GM12878 (cell line): ENCODE data around the gene MCM5. TPM values are rescaled to one million over a fixed set of nuclear protein-coding genes. Genes with fewer than 3 reads are reported as not detected.

ENCODE experiments used
- ATAC-seq: fragments of 200-7000 bp; cut with Tn5 transposase; 3 replicates; pipeline ENCODE4 v1.9.1; 2020; ENCODE audit warnings: mild to moderate bottlenecking, moderate library complexity
- BruUV-seq: library from RNA; stranded (reverse); fragments of 400-500 nt; replicated peaks from 2 replicates; lab custom pipeline; 2021; lab: Mats Ljungman, UMichigan
- CTCF ChIA-PET: fragments of 300-600 bp; sonication (Branson Sonifier 250); formaldehyde crosslinking; extraction: SDS; loops from one replicate; lab custom pipeline; 2021; ENCODE audit warnings: inconsistent platforms; lab: Yijun Ruan, JAX
- POLR2A ChIA-PET: fragments of 350-600 bp; formaldehyde crosslinking; extraction: SDS; loops from one replicate; lab custom pipeline; 2021; ENCODE audit warnings: inconsistent platforms; lab: Charles Lee
- RAD21 ChIA-PET: fragments of 300-600 bp; sonication (Branson Sonifier 250); formaldehyde crosslinking; loops from one replicate; lab custom pipeline; 2023; ENCODE audit warnings: antibody characterized with exemption; ENCODE audit not compliant: unreplicated experiment; lab: Charles Lee
- SMC1A ChIA-PET: fragments of 300-600 bp; sonication (Branson Sonifier 250); formaldehyde crosslinking; loops from one replicate; lab custom pipeline; 2023; ENCODE audit not compliant: unreplicated experiment, uncharacterized antibody; lab: Charles Lee
- DNase-seq: peaks from one replicate; pipeline ENCODE4 v3.0.0-alpha.2; 2011; ENCODE audit warnings: low read depth, low spot score
- FAIRE-seq: peaks from 3 replicates; lab custom pipeline; 2011; peaks lifted over from hg19 to GRCh38; lab: Jason Lieb, UNC
- H2AFZ ChIP-seq: 2 replicates; pipeline ENCODE4 v1.6.0; 2011; ENCODE audit warnings: low read depth, low read length, control low read depth; ENCODE audit not compliant: control insufficient read depth
- H3K27ac ChIP-seq: 2 replicates; pipeline ENCODE4 v1.5.1; 2011; ENCODE audit warnings: control low read depth; ENCODE audit not compliant: control insufficient read depth, insufficient read depth
- H3K27me3 ChIP-seq, 2 experiments: replicated peaks in 1 of 2; 2 replicates each; pipeline versions ENCODE4 v1.6.0 to v1.6.1; 2011; ENCODE audit warnings: low read length in 1 of 2; ENCODE audit not compliant: control insufficient read depth in 2 of 2, insufficient read depth in 2 of 2
- H3K36me3 ChIP-seq, 2 experiments: 2 replicates each; pipeline ENCODE4 v1.5.1; 2011; ENCODE audit warnings: low read length in 1 of 2; ENCODE audit not compliant: control insufficient read depth in 2 of 2, insufficient read depth in 2 of 2
- H3K4me1 ChIP-seq: 2 replicates; pipeline ENCODE4 v1.6.1; 2011; ENCODE audit warnings: mild to moderate bottlenecking, low read length, moderate library complexity, mixed read lengths; ENCODE audit not compliant: control insufficient read depth, insufficient read depth
- H3K4me2 ChIP-seq: 2 replicates; pipeline ENCODE4 v1.6.0; 2011; ENCODE audit warnings: control low read depth; ENCODE audit not compliant: control insufficient read depth, insufficient read depth
- H3K4me3 ChIP-seq: fragments of 200-600 bp; sonication (generic); 2 replicates; pipeline ENCODE4 v1.5.1; 2016
- H3K79me2 ChIP-seq: 2 replicates; pipeline ENCODE4 v1.6.0; 2011; ENCODE audit warnings: low read length; ENCODE audit not compliant: control insufficient read depth, insufficient read depth
- H3K9ac ChIP-seq: 2 replicates; pipeline ENCODE4 v1.8.0; 2011; ENCODE audit warnings: low read length, control low read depth, mixed read lengths; ENCODE audit not compliant: control insufficient read depth, insufficient read depth
- H3K9me3 ChIP-seq: replicated peaks from 3 replicates; pipeline ENCODE4 v1.5.1; 2011; ENCODE audit warnings: mild to moderate bottlenecking, low read length; ENCODE audit not compliant: control insufficient read depth, insufficient read depth
- H4K20me1 ChIP-seq: 2 replicates; pipeline ENCODE4 v1.6.0; 2011; ENCODE audit not compliant: control insufficient read depth, insufficient read depth
- BACH1 ChIP-seq: fragments of 450-650 bp; IDR thresholded peaks from 2 replicates; pipeline ENCODE4 v1.6.1; 2017; ENCODE audit warnings: mild to moderate bottlenecking, borderline replicate concordance
- CBFB ChIP-seq: IDR thresholded peaks from 2 replicates; pipeline ENCODE4 v1.6.1; 2016; ENCODE audit warnings: antibody characterized with exemption, low read depth
- E2F4 ChIP-seq: IDR thresholded peaks from 2 replicates; pipeline ENCODE4 v1.6.1; 2012; ENCODE audit warnings: low read depth, low read length, improper control_type of control experiment
- EP300 ChIP-seq, 2 experiments: fragments of 150-350 bp in 1 of 2; IDR thresholded peaks; 2 replicates each; pipeline ENCODE4 v1.6.1; 2011 to 2012; ENCODE audit warnings: low read depth in 2 of 2, low read length in 2 of 2, borderline replicate concordance in 1 of 2, improper control_type of control experiment in 1 of 2, inconsistent platforms in 1 of 2; ENCODE audit not compliant: control insufficient read depth in 1 of 2
- ESRRA ChIP-seq: IDR thresholded peaks from 2 replicates; pipeline ENCODE4 v1.6.1; 2012; ENCODE audit warnings: mild to moderate bottlenecking, low read length, improper control_type of control experiment
- ETV6 ChIP-seq, 2 experiments: fragments of 450-650 bp in 1 of 2; IDR thresholded peaks in 1 of 2; conservative IDR thresholded peaks in 1 of 2; 2 replicates each; pipeline ENCODE4 v1.6.1; 2014; ENCODE audit warnings: antibody characterized with exemption in 1 of 2, borderline replicate concordance in 1 of 2, low read depth in 1 of 2, mild to moderate bottlenecking in 1 of 2, moderate library complexity in 1 of 2
- KAT2A ChIP-seq: conservative IDR thresholded peaks from 2 replicates; pipeline ENCODE4 v1.6.1; 2011; ENCODE audit warnings: low read depth, low read length; ENCODE audit not compliant: control insufficient read depth
- MAX ChIP-seq: IDR thresholded peaks from 2 replicates; pipeline ENCODE4 v1.6.1; 2012; ENCODE audit warnings: low read depth, low read length, improper control_type of control experiment
- MEF2B ChIP-seq: fragments of 450-650 bp; IDR thresholded peaks from 2 replicates; pipeline ENCODE4 v1.6.1; 2018; ENCODE audit warnings: mild to moderate bottlenecking, moderate library complexity; ENCODE audit not compliant: partially characterized antibody, poor library complexity, severe bottlenecking
- MTA3 ChIP-seq: IDR thresholded peaks from 2 replicates; pipeline ENCODE4 v1.6.1; 2012; ENCODE audit warnings: low read length, inconsistent platforms, borderline replicate concordance
- POLR2AphosphoS2 ChIP-seq: IDR thresholded peaks from 2 replicates; pipeline ENCODE4 v1.6.1; 2011; ENCODE audit warnings: low read depth, mild to moderate bottlenecking, low read length, improper control_type of control experiment, moderate library complexity
- RELA ChIP-seq: fragments of 450-650 bp; IDR thresholded peaks from 2 replicates; pipeline ENCODE4 v1.8.0; 2014; ENCODE audit warnings: borderline replicate concordance; ENCODE audit not compliant: partially characterized antibody
- SRF ChIP-seq, 2 experiments: IDR thresholded peaks; 2 replicates each; pipeline ENCODE4 v1.6.1; 2011; ENCODE audit warnings: low read depth in 2 of 2, low read length in 2 of 2, mild to moderate bottlenecking in 1 of 2, moderate library complexity in 1 of 2
- TAF1 ChIP-seq: IDR thresholded peaks from 2 replicates; pipeline ENCODE4 v1.6.1; 2011; ENCODE audit warnings: mild to moderate bottlenecking, low read depth, low read length, borderline replicate concordance
- ZBTB11 ChIP-seq: fragments of 450-650 bp; formaldehyde crosslinking; IDR thresholded peaks from 2 replicates; pipeline ENCODE4 v1.5.0; 2022; ENCODE audit warnings: mild to moderate bottlenecking, missing genetic modification characterization
- WGBS: methylation state at CpG from one replicate; pipeline ENCODE4 v1.1.6; 2016; ENCODE audit warnings: low lambda C conversion rate; ENCODE audit not compliant: insufficient replicate concordance, insufficient coverage; ENCODE audit errors: missing lambda C conversion rate; 5-methylcytosine and 5-hydroxymethylcytosine counted together
- in situ Hi-C: fragments of 300-500 bp; cut with MboI; formaldehyde crosslinking; loops from 9 replicates; pipeline ENCODE4 v1.14.3; 2018; ENCODE audit warnings: mixed read lengths
- intact Hi-C: fragments of 100-400 bp; cut with micrococcal nuclease; formaldehyde crosslinking; loops from one replicate; pipeline ENCODE4 v1.14.2; 2022; ENCODE audit not compliant: unreplicated experiment
- polyA plus RNA-seq, 11 experiments: library from polyadenylated mRNA; depleted of rRNA in 4 of 11; unstranded in 6 of 11; stranded (reverse) in 5 of 11; fragments of >200 nt; fragmentation: Nextera tagmentation in 4 of 11; fragmentation: Illumina TruSeq in 1 of 11; extraction: Ambion mirVana in 4 of 11; extraction: Trizol in 1 of 11; gene quantifications; 1 replicate in 1 of 11; 2 replicates in 10 of 11; pipeline versions ENCODE4 v1.2.1 to v1.2.3, GENCODE V29; 2011 to 2016; ENCODE audit warnings: inconsistent platforms in 2 of 11, missing spikeins in 2 of 11, low read depth in 1 of 11
- total RNA-seq, 4 experiments: library from RNA; depleted of rRNA in 3 of 4; stranded (reverse); fragments of >200 nt in 3 of 4; fragmentation: Illumina TruSeq in 1 of 4; extraction: Trizol in 1 of 4; gene quantifications; 2 replicates each; pipeline versions ENCODE4 v1.2.1 to v1.2.3, GENCODE V29; 2013 to 2021

Gene MCM5
- total and polyA plus RNA-seq, 10 of the 15 experiments (the other 5 are each of a cell fraction or from before 2014, with no cell fraction given): 14.1 to 360 (median 164) TPM

GRCh38 chr22:35378621-35379020 is 21.3 kb upstream of the MCM5 start (continued):
- no peak for TF ChIP-seq MAX
- TF ChIP-seq POLR2AphosphoS2: no peak

GRCh38 chr22:35379146-35379993 is 20.6 kb upstream of the MCM5 start:
- FAIRE-seq: no peak
- SMC1A ChIA-PET: interaction anchor here (0.8 to 4.7 kb wide), 3 partner anchors 18 to 29 kb away, joined by 3 to 26 read pairs (median 12); no protein-coding TSS in a partner anchor
- TF ChIP-seq CBFB: no peak
- no peak for TF ChIP-seq E2F4
- no peak for TF ChIP-seq RELA
- TF ChIP-seq MEF2B: no peak
- no peak for TF ChIP-seq TAF1
- no peak for TF ChIP-seq EP300 (IDR thresholded peaks at IDR 0.05; ENCODE audit: borderline replicate concordance in 1 of 2, control insufficient read depth in 1 of 2, low read depth in 2 of 2, low read length in 2 of 2)
- no peak for TF ChIP-seq MTA3
- TF ChIP-seq SRF (IDR thresholded peaks at IDR 0.05; ENCODE audit: low read depth in 2 of 2, low read length in 2 of 2): no peak
- no peak for TF ChIP-seq POLR2AphosphoS2
- no peak for TF ChIP-seq BACH1
- no peak for TF ChIP-seq ETV6 (conservative IDR thresholded peaks at IDR 0.05 in 1 of 2, IDR thresholded peaks at IDR 0.05 in 1 of 2; ENCODE audit: borderline replicate concordance in 1 of 2, low read depth in 1 of 2)
- TF ChIP-seq ZBTB11 (CRISPR knock-in tag): no peak
- TF ChIP-seq KAT2A: no peak
- TF ChIP-seq ESRRA: no peak

More at GRCh38 chr22:35379146-35379993, 20.6 kb upstream of the MCM5 start:
- no peaks in the 10 kb centered on the region for H3K9me3 ChIP-seq
- H3K27me3 ChIP-seq: no peaks in the 10 kb centered on the region
- no peaks in the 10 kb centered on the region; a peak in 1 of 4 replicates for H3K36me3 ChIP-seq
- WGBS: 84% methylated on average over 8 of the region's 10 CpGs
- in situ Hi-C loops: loop anchor here (25.0 kb wide), 1 partner anchor 1833 kb away; the partner anchor contains the start of gene SSTR3
- H3K79me2 ChIP-seq: peaks cover 4% of the 10 kb centered on the region
- H4K20me1 ChIP-seq: no peaks in the 10 kb centered on the region
- CTCF ChIA-PET: interaction anchor here (1.2 to 3.1 kb wide), 4 partner anchors 26 to 204 kb away, joined by 3 to 23 read pairs (median 6); no protein-coding TSS in a partner anchor
- RAD21 ChIA-PET: interaction anchor here (1.0 to 3.0 kb wide), 2 partner anchors 28 to 31 kb away, joined by 5 to 23 read pairs; no protein-coding TSS in a partner anchor
- no peak overlapping the region for H3K27ac ChIP-seq
- no peak for DNase-seq
- H3K4me3 ChIP-seq: no peak overlapping the region
- H2AFZ ChIP-seq: no peak overlapping the region
- H3K4me1 ChIP-seq: peaks cover 38% of the 10 kb centered on the region
- BruUV-seq: no TSS peak
- no peak overlapping the region for H3K4me2 ChIP-seq
- POLR2A ChIA-PET: interaction anchor here (0.7 to 3.2 kb wide), 6 partner anchors 9 to 195 kb away, joined by 5 to 20 read pairs (median 7); no protein-coding TSS in a partner anchor
- intact Hi-C loops: no loop called here
- no peak overlapping the region for H3K9ac ChIP-seq
- no peak for ATAC-seq
